Endothelial cell (in vitro differentiated cells): ENCODE measurements around the gene MRPL10. TPM values are rescaled to one million over a fixed set of nuclear protein-coding genes. Genes with fewer than 3 reads are reported as not detected.

ENCODE experiments used
- DNase-seq: peaks from one replicate; pipeline ENCODE4 v3.0.0; 2021; ENCODE audit warnings: low spot score
- H3K27ac Mint-ChIP-seq: one replicate; pipeline ENCODE4 v1.8.0; 2021; ENCODE audit warnings: mixed read lengths, inconsistent platforms; ENCODE audit not compliant: unreplicated experiment
- H3K27me3 Mint-ChIP-seq: one replicate; pipeline ENCODE4 v1.8.0; 2021; ENCODE audit warnings: mild to moderate bottlenecking, moderate library complexity, mixed read lengths, inconsistent platforms; ENCODE audit not compliant: unreplicated experiment
- H3K36me3 Mint-ChIP-seq: one replicate; pipeline ENCODE4 v1.8.0; 2021; ENCODE audit warnings: mild to moderate bottlenecking, low read depth, mixed read lengths, inconsistent platforms; ENCODE audit not compliant: unreplicated experiment
- H3K4me1 Mint-ChIP-seq: one replicate; pipeline ENCODE4 v1.8.0; 2021; ENCODE audit warnings: mild to moderate bottlenecking, mixed read lengths, inconsistent platforms; ENCODE audit not compliant: unreplicated experiment
- H3K4me3 Mint-ChIP-seq: one replicate; pipeline ENCODE4 v1.8.0; 2021; ENCODE audit warnings: mild to moderate bottlenecking, mixed read lengths, inconsistent platforms; ENCODE audit not compliant: unreplicated experiment
- H3K9me3 Mint-ChIP-seq: one replicate; pipeline ENCODE4 v1.8.0; 2021; ENCODE audit warnings: mixed read lengths, inconsistent platforms; ENCODE audit not compliant: unreplicated experiment
- CTCF ChIP-seq: fragments of 200-600 bp; sonication (generic); IDR thresholded peaks from one replicate; pipeline ENCODE4 v1.5.0; 2021; ENCODE audit warnings: antibody characterized with exemption; ENCODE audit not compliant: unreplicated experiment
- total RNA-seq: library from RNA; stranded (reverse); fragmentation: NEBNext Ultra II Directional; extraction: Animal tissue kit (Norgen Biotek cat#: 25700); gene quantifications from one replicate; pipeline ENCODE4 v1.2.1, GENCODE V29; 2021; ENCODE audit not compliant: unreplicated experiment

The MRPL10 gene
- total RNA-seq, 1 donor from 2014 or later, result 56.3 TPM

GRCh38 chr17:47866941-47867340 is 35.6 kb upstream of the MRPL10 start:
- H3K27ac Mint-ChIP-seq, result no peak overlapping the region
- no peak overlapping the region for H3K4me3 Mint-ChIP-seq
- peaks cover 20% of the 10 kb centered on the region for H3K4me1 Mint-ChIP-seq
- TF ChIP-seq CTCF, result no peak
- peaks cover 11% of the 10 kb centered on the region for H3K27me3 Mint-ChIP-seq
- no peaks in the 10 kb centered on the region for H3K9me3 Mint-ChIP-seq
- no peaks in the 10 kb centered on the region for H3K36me3 Mint-ChIP-seq
- no peak for DNase-seq

GRCh38 chr17:47864791-47865216 is 33.5 kb upstream of the MRPL10 start:
- H3K27ac Mint-ChIP-seq, result no peak overlapping the region
- DNase-seq, result no peak
- peaks cover 8% of the 10 kb centered on the region for H3K4me1 Mint-ChIP-seq
- no peaks in the 10 kb centered on the region for H3K36me3 Mint-ChIP-seq
- no peaks in the 10 kb centered on the region for H3K9me3 Mint-ChIP-seq
- H3K4me3 Mint-ChIP-seq, result no peak overlapping the region
- H3K27me3 Mint-ChIP-seq, result peaks cover 11% of the 10 kb centered on the region
- TF ChIP-seq CTCF, result no peak

- Mint-ChIP-seq H3K9me3 (no peaks in the 10 kb centered on the region), H3K4me3 (no peak overlapping the region), H3K27ac (no peak overlapping the region), H3K27me3 (peaks cover 15% of the 10 kb centered on the region), H3K4me1 (peaks cover 16% of the 10 kb centered on the region), H3K36me3 (no peaks in the 10 kb centered on the region)
- TF ChIP-seq CTCF, result no peak
- DNase-seq, result no peak
Observed at GRCh38 chr17:47862621-47863440, 31.5 kb upstream of the MRPL10 start.

GRCh38 chr17:47860386-47860785 is 29.0 kb upstream of the MRPL10 start:
- no peak for DNase-seq
- Mint-ChIP-seq H3K4me1 (peaks cover 39% of the 10 kb centered on the region), H3K27me3 (peaks cover 8% of the 10 kb centered on the region), H3K4me3 (no peak overlapping the region), H3K36me3 (no peaks in the 10 kb centered on the region), H3K27ac (no peak overlapping the region), H3K9me3 (no peaks in the 10 kb centered on the region)
- TF ChIP-seq CTCF, result no peak
